HG03045 (cell line): ENCODE measurements around the gene MYRFL.
A peak's percentile ranks its signal among the peaks of the same experiment; 100 is the strongest.
"Not testable (repeated sequence)": the region's sequence is repeated elsewhere in the genome, so short reads cannot be mapped to it uniquely, and the experiment has no call there.

Source experiments
- ATAC-seq: cut with Tn5 transposase; IDR thresholded peaks from one replicate; pipeline ENCODE4 v1.9.1; 2021; ENCODE audit warnings: mild to moderate bottlenecking, moderate library complexity; ENCODE audit not compliant: unreplicated experiment

Gene MYRFL

GRCh38 chr12:69984241-69984640 lies 159.2 kb downstream of the MYRFL start:
- no peak for ATAC-seq

DNA sequence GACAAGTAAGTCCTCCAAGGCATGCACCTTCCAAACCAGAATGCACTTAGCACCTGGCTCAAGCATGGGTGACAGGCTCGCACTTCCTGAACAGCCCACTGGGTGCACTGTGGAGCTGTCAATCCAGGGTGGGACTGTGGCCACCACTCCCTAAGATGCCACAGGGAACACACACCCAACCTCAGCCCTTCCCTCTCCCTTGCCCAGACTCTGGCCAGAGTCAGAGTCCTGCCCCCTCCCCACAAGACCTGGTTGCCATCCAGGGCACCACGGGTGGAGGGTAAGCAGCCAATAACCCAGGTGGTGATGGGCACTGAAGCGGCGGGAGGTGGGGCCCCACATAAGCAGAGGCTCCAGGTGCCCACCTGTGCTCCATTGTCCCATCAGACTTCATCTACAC lies 160.6 kb downstream of the MYRFL start:
- ATAC-seq, result peak; percentile 65

DNA sequence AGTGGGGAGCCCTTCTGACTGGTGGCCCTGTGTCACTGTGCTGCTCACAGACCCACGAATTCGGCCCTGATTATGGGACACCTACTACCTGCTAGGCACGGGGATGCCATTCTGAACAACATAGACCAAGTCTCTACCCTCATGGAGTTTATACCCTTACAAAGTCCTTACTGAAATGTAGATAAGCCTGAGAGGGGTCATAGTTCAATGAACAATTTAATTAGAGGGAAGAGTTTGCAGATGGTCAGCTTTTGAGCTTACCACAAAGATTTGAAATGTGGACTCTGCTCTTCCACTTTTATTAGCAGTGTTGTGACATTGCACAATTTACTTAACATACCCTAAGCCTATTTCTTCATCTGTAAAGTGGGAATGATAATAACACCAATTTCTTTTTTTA lies 161.1 kb downstream of the MYRFL start:
- no peak for ATAC-seq

- no peak for ATAC-seq
Observed at GRCh38 chr12:69987579-69988091, 162.6 kb downstream of the MYRFL start.

DNA sequence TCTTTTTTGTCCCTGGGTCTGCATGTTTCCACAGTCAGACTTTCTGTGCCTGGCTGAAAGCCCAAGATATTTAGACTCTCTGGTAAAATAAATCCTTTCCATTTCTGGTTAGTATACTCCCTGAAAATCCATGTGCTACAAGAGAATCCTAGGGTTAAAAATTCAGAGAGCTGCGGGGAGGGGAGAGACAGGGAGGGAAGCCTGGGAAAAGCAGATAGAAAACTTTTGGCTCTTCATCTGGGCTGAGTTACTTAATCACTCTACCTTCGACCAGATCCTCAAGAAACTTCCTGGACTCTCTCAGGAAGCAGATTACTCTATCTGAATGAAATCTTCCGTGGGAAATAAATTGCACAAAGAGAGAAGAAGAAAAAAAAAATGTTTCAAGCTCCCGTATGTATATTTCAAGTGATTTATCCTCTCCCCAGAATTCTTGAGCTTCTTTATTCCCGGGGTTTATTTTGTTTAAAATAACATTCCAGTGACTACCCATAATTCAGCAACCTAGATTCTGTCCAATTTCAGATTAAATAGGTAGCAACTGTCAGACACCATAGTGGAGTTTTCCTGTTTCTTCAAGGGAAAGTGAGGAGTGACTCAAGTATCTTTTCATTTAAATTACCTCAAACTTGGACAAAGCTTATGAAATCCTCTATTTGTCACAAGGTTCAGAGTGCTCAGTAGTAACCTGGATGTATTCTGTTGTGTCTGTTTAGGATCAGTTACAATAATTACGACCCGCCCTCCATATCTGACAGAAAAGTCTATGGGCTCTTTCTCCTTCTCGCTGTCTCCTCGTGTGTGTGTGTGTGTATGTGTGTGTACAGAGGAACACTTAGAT lies 163.7 kb downstream of the MYRFL start:
- no peak for ATAC-seq

DNA sequence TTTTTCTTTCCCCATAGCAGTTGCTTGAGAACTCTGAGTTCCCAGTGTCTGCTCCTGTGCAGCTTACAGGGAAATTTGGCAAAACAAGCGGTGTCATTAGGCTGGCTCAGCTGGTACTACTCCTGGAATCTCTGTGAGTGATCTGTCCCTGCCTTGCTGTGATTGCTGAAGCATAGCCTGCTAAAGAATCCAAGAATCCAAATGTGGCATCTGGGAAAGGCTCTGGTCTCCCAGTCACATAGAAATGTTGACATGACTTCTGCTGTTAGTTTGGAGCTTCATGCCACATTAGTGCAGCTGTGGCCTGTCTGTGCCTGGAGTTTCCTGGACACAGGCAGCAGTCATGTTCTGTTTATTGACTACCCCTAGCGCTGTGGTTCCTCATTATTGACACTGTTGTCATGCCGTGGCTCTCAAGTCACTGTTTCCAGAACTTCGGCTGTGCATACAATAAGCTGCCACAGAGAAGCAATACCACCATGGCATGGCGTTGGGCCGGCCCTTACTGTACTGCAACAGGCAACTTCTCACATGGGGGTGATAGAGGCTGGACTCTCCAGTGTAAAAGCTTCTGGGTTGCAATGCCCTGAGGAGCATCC lies 166.8 kb downstream of the MYRFL start:
- no peak for ATAC-seq

DNA sequence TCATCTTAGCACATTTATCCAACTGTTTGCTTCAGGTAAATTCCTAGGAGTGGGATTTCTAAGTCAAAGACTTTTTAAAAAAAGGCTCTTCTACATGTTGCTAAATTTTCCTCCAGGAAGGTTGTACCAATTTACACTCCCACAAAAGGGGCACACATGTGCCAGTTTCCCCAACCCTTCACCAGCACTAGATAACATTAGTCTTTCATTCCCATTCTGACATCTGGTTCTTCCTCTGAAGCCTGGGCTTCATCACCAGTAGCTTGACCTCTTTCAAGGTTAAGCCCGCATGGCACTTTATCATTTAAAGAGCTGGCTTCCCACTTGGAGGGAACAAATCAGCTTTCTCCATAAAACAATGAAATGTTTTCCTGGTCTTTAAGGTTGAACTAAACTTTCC lies 168.4 kb downstream of the MYRFL start:
- ATAC-seq, result no peak

DNA sequence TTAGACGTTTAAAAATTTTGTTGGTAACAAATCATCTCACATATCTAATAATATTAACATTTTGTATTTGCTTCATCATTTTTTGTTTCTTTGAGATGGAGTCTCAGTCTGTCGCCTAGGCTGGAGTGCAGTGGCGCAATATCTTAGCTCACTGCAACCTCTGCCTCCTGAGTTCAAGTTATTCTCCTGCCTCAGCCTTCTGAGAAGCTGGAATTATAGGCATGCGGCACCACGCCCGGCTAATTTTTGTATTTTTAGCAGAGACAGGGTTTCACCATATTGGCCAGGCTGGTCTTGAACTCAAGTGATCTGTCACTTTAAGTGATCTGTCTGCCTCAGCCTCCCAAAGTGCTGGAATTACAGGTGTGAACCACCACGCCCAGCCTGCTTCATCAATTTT lies 169.1 kb downstream of the MYRFL start:
- ATAC-seq, result not testable (repeated sequence)

DNA sequence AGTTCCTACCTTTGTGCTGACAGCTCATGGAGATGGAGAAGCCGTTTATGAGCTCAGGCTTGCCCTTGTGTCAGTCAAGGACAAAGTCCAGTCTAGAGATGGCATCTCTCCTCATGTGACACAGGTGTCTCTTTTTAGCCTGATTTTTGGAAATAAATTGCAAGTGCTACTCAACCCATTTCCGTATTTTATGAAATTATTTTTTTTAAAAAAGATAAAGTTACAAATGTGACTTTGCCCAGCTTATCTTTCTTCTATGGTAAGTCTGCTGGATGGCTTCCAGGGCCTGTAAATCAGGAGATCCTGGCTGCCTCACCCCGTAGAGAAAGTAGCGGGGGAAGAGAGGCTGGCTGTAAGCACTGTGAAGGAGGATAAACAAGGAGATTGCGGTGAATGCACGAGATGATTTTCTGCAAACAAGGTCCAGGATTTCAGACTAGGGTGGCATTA lies 169.7 kb downstream of the MYRFL start:
- ATAC-seq, result no peak

GRCh38 chr12:69996241-69996640 lies 171.2 kb downstream of the MYRFL start:
- no peak for ATAC-seq

DNA sequence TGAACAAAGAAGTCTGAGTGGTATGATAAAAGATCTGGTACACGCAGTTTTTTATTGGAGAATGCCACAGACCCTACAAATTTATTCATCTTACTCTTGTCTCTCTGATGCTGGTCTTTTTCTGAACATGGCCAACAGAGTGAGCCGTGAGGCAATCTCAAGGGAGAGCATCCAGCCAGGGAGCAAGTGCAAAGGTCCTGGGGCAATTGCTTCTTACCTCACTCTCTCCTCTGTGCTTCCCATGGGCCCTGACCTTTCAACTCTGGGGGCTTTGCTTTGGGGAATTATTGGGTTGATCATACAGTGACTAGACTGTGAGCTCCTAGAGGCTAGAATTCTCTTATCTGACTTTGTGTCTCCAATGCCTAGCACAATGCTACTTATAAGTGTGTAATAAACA lies 171.7 kb downstream of the MYRFL start:
- ATAC-seq, result no peak

DNA sequence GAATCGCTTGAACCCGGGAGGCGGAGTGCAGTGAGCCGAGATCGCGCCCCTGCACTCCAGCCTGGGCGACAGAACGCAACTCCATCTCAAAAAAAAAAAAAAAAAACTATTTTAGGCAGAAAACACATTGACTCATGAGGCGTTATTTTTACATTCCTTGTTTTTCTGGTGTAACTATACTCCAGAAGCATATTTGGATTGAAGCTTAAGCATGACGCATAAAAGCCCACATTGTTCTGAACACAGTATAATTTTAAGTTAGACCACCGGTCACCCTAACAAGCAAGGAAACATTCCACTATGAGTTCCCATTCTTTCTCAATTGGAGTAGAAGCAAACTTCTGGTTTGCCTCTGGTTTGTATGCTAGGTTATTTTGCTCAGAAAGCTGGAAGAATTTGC lies 173.0 kb downstream of the MYRFL start:
- no peak for ATAC-seq

DNA sequence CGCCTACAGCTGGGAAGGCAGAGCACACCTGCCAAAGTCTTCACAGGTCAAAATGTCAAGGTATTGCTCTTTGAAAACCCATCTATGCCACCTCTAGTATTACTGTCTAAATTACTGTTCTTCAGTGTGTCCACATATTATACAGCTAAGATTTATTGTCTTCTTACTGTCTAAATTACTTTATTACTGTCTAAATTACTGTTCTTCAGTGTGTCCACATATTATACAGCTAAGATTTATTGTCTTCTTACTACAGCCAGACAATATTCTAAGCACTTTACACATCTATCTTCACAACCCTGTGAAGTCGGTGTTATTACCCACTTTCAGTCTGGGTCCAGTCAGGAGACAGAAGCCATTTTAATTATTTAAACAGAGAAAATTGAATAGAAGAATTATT lies 173.9 kb downstream of the MYRFL start:
- ATAC-seq, result no peak

DNA sequence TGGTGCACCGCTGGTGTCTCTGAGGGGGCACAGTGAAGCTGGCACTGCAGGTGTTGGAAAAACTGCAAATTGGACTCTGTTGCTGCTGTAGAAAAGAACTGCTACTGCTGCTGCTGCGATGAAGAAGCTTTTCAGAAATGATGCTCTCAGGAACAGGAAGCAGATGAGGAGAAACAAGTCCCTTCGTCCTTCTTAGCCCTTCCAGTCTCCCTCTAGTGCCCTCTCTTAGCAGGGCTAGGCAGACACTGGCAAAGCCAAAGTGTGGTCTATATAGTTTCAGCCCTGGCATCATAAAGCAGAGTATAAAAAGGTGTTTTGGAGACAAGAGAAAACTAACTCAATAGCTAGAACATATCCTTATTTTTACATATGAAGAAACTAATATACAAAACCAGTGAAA lies 174.5 kb downstream of the MYRFL start:
- ATAC-seq, result no peak

GRCh38 chr12:70002097-70002911 lies 177.3 kb downstream of the MYRFL start:
- no peak for ATAC-seq

DNA sequence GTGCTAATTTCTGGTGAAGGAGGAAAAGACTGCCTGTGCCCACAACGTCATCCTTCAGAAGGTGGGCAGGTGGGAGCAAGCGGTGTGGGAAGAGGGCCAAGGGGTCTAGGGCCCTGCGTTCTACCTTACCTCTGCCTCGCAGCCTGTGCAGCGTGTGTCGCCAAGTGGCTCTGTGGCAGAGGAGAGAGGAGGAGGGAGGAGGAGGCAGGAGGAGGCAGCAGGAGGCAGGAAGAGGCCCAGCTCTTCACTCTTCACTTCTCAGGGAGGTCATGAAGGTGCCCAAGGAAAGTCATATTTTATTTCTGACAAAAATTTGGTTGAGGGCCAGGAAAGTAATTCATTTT lies 177.9 kb downstream of the MYRFL start:
- no peak for ATAC-seq

DNA sequence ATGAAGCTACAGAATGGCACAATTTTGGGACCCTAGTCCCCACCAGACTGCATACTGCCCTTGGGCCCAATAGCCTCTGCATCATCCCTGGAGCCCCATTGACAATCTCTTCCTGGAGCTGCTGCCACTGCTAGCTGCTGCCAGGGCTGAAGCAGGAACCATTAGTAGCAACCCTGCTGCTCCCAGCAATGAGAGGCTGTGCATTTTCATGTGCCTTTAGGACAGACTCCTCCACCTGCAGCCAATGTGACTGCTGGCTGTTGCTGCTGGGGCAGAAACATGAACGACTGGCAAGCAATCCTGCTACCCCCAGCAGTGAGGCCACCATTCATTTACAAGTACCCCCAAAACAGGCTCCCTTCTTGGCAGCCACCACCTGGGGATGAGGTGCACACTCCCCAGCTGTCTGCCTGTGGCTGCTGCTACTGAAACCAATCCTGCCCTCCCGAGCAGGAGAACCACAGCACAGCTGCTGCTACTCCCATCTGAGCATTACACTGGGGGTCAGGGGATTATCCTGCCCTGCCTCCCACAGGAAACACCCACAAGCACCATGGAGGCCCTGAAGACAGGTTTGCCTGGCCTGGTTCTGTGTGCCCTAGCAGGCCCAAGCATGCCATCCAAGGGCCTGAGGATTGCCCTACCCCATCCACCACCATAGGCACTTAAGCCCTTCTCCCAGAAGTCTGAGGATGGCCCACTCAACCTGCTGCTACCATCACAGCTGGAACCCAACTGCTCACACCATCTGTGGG lies 181.0 kb downstream of the MYRFL start:
- no peak for ATAC-seq

- no peak for ATAC-seq
Observed at GRCh38 chr12:70006619-70006973, 181.6 kb downstream of the MYRFL start.

DNA sequence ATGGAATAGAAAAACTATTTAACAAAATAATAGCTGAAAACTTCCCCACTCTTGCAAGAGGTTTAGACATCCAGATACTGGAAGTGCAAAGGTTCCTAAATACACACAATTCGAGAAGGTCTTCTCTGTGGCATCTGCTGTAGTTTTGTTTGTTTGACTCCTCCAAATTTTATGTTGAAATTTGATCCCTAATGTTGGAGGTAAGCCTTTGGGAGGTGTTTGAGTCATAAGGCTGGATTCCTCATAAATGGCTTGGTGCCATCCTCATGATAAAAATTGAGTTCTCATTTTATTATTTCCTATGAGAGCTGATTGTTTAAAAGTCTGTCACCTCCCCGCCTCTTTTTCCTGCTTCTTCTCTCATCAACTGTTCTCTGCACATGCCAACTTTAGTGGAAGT lies 182.7 kb downstream of the MYRFL start:
- no peak for ATAC-seq
